Activated naive CD4-positive, alpha-beta T cell treated with anti-CD3 and anti-CD28 coated beads, Interleukin-2, amount 50 U/mL, for 24 hours (primary cell): Measurements from ENCODE around the gene ABCG8.
"Not testable (repeated sequence)": the region's sequence is repeated elsewhere in the genome, so short reads cannot be mapped to it uniquely, and the experiment has no call there.

Experiments used
- H3K27ac Mint-ChIP-seq: one replicate; pipeline ENCODE4 v1.8.0; 2021; ENCODE audit warnings: mild to moderate bottlenecking, mixed read lengths
- H3K27me3 Mint-ChIP-seq: one replicate; pipeline ENCODE4 v1.8.0; 2021; ENCODE audit warnings: mixed read lengths
- H3K36me3 Mint-ChIP-seq: one replicate; pipeline ENCODE4 v1.8.0; 2021; ENCODE audit warnings: mixed read lengths
- H3K4me1 Mint-ChIP-seq: one replicate; pipeline ENCODE4 v1.8.0; 2021; ENCODE audit warnings: mixed read lengths
- H3K4me3 Mint-ChIP-seq: one replicate; pipeline ENCODE4 v1.8.0; 2021; ENCODE audit warnings: mild to moderate bottlenecking, mixed read lengths
- H3K9me3 Mint-ChIP-seq: one replicate; pipeline ENCODE4 v1.8.0; 2021; ENCODE audit warnings: mixed read lengths

Gene ABCG8

GRCh38 chr2:43911136-43911790 lies 72.5 kb downstream of the ABCG8 start:
- not testable (repeated sequence) for H3K9me3 Mint-ChIP-seq, H3K27ac Mint-ChIP-seq, H3K27me3 Mint-ChIP-seq, H3K4me3 Mint-ChIP-seq, H3K4me1 Mint-ChIP-seq
- peaks cover 28% of the 10 kb centered on the region for H3K36me3 Mint-ChIP-seq

GRCh38 chr2:43924463-43924862 lies 85.7 kb downstream of the ABCG8 start:
- Mint-ChIP-seq H3K4me1 (no peaks in the 10 kb centered on the region), H3K36me3 (peaks cover 18% of the 10 kb centered on the region), H3K9me3 (no peaks in the 10 kb centered on the region), H3K27me3 (no peaks in the 10 kb centered on the region), H3K4me3 (no peak overlapping the region), H3K27ac (no peak overlapping the region)

GRCh38 chr2:43925431-43925830 lies 86.7 kb downstream of the ABCG8 start:
- H3K27ac Mint-ChIP-seq, result no peak overlapping the region
- peaks cover 4% of the 10 kb centered on the region for H3K4me1 Mint-ChIP-seq
- no peaks in the 10 kb centered on the region for H3K27me3 Mint-ChIP-seq
- H3K36me3 Mint-ChIP-seq, result peaks cover 23% of the 10 kb centered on the region
- H3K4me3 Mint-ChIP-seq, result no peak overlapping the region
- no peaks in the 10 kb centered on the region for H3K9me3 Mint-ChIP-seq

GRCh38 chr2:43927442-43927841 lies 88.7 kb downstream of the ABCG8 start:
- H3K27me3 Mint-ChIP-seq, result no peaks in the 10 kb centered on the region
- no peaks in the 10 kb centered on the region for H3K9me3 Mint-ChIP-seq
- peaks cover 5% of the 10 kb centered on the region for H3K4me1 Mint-ChIP-seq
- H3K4me3 Mint-ChIP-seq, result no peak overlapping the region
- H3K27ac Mint-ChIP-seq, result peak overlapping the region; percentile 23
- H3K36me3 Mint-ChIP-seq, result peaks cover 25% of the 10 kb centered on the region

GRCh38 chr2:43931293-43931692 lies 92.5 kb downstream of the ABCG8 start:
- no peaks in the 10 kb centered on the region for H3K27me3 Mint-ChIP-seq

More at GRCh38 chr2:43931293-43931692, 92.5 kb downstream of the ABCG8 start:
- Mint-ChIP-seq H3K36me3 (peaks cover 20% of the 10 kb centered on the region), H3K9me3 (no peaks in the 10 kb centered on the region), H3K4me1 (peaks cover 20% of the 10 kb centered on the region), H3K4me3 (no peak overlapping the region), H3K27ac (no peak overlapping the region)
